Nephron progenitor cell (in vitro differentiated cells): Measurements from ENCODE around the gene CMSS1.

ENCODE experiments used
- DNase-seq: peaks from one replicate; pipeline ENCODE4 v3.0.0; 2021
- H3K27ac Mint-ChIP-seq: 2 replicates; pipeline ENCODE4 v1.8.0; 2021; ENCODE audit warnings: mild to moderate bottlenecking, moderate library complexity, mixed read lengths
- H3K27me3 Mint-ChIP-seq: 2 replicates; pipeline ENCODE4 v1.8.0; 2021; ENCODE audit warnings: mild to moderate bottlenecking, low read depth, mixed read lengths; ENCODE audit not compliant: poor library complexity
- H3K36me3 Mint-ChIP-seq: 2 replicates; pipeline ENCODE4 v1.8.0; 2021; ENCODE audit warnings: low read depth, mixed read lengths
- H3K4me1 Mint-ChIP-seq: 2 replicates; pipeline ENCODE4 v1.8.0; 2021; ENCODE audit warnings: mixed read lengths
- H3K4me3 Mint-ChIP-seq: 2 replicates; pipeline ENCODE4 v1.8.0; 2021; ENCODE audit warnings: mild to moderate bottlenecking, moderate library complexity, mixed read lengths
- H3K9me3 Mint-ChIP-seq: 2 replicates; pipeline ENCODE4 v1.8.0; 2021; ENCODE audit warnings: mild to moderate bottlenecking, moderate library complexity, mixed read lengths
- CTCF ChIP-seq: fragments of 200-600 bp; sonication (generic); IDR thresholded peaks from 2 replicates; pipeline ENCODE4 v1.5.0; 2021; ENCODE audit warnings: antibody characterized with exemption

Gene CMSS1

GRCh38 chr3:100023595-100023994 lies 205.9 kb downstream of the CMSS1 start:
- Mint-ChIP-seq H3K36me3 (peaks cover 11% of the 10 kb centered on the region), H3K4me3 (no peak overlapping the region), H3K27ac (no peak overlapping the region), H3K4me1 (peaks cover 19% of the 10 kb centered on the region), H3K9me3 (no peaks in the 10 kb centered on the region), H3K27me3 (no peaks in the 10 kb centered on the region)
- no peak for TF ChIP-seq CTCF
- no peak for DNase-seq

GRCh38 chr3:100024520-100025303 lies 207.1 kb downstream of the CMSS1 start:
- TF ChIP-seq CTCF: no peak
- Mint-ChIP-seq H3K4me1 (peaks cover 19% of the 10 kb centered on the region), H3K4me3 (no peak overlapping the region), H3K36me3 (peaks cover 11% of the 10 kb centered on the region), H3K27me3 (no peaks in the 10 kb centered on the region), H3K9me3 (no peaks in the 10 kb centered on the region), H3K27ac (no peak overlapping the region)
- no peak for DNase-seq

- Mint-ChIP-seq H3K27ac (no peak overlapping the region), H3K4me3 (no peak overlapping the region), H3K27me3 (no peaks in the 10 kb centered on the region), H3K36me3 (peaks cover 11% of the 10 kb centered on the region), H3K4me1 (peaks cover 19% of the 10 kb centered on the region), H3K9me3 (no peaks in the 10 kb centered on the region)
- no peak for TF ChIP-seq CTCF
- no peak for DNase-seq
Measured at GRCh38 chr3:100027321-100027720, 209.7 kb downstream of the CMSS1 start.

GRCh38 chr3:100029052-100029451 lies 211.4 kb downstream of the CMSS1 start:
- peaks cover under 1% of the 10 kb centered on the region for H3K36me3 Mint-ChIP-seq
- H3K9me3 Mint-ChIP-seq: no peaks in the 10 kb centered on the region
- no peak for TF ChIP-seq CTCF
- peaks cover 10% of the 10 kb centered on the region for H3K4me1 Mint-ChIP-seq
- DNase-seq: no peak
- no peak overlapping the region for H3K27ac Mint-ChIP-seq
- no peak overlapping the region for H3K4me3 Mint-ChIP-seq
- H3K27me3 Mint-ChIP-seq: no peaks in the 10 kb centered on the region

- Mint-ChIP-seq H3K36me3 (no peaks in the 10 kb centered on the region), H3K4me3 (no peak overlapping the region), H3K4me1 (peaks cover 3% of the 10 kb centered on the region), H3K27ac (no peak overlapping the region), H3K27me3 (no peaks in the 10 kb centered on the region), H3K9me3 (no peaks in the 10 kb centered on the region)
- DNase-seq: no peak
- TF ChIP-seq CTCF: no peak
Measured at GRCh38 chr3:100029689-100030088, 212.0 kb downstream of the CMSS1 start.

GRCh38 chr3:100030346-100030745 lies 212.7 kb downstream of the CMSS1 start:
- H3K4me3 Mint-ChIP-seq: no peak overlapping the region
- TF ChIP-seq CTCF: no peak

More at GRCh38 chr3:100030346-100030745, 212.7 kb downstream of the CMSS1 start:
- H3K27ac Mint-ChIP-seq: no peak overlapping the region
- H3K36me3 Mint-ChIP-seq: no peaks in the 10 kb centered on the region
- H3K4me1 Mint-ChIP-seq: no peaks in the 10 kb centered on the region
- H3K9me3 Mint-ChIP-seq: no peaks in the 10 kb centered on the region
- no peak for DNase-seq
- no peaks in the 10 kb centered on the region for H3K27me3 Mint-ChIP-seq
